Measurements from ENCODE around the gene DNAH8.

Gene DNAH8

GRCh38 chr6:39029156-39030011 is 314.3 kb downstream of the DNAH8 start:
- DNase-seq = peak; percentile 78

DNA sequence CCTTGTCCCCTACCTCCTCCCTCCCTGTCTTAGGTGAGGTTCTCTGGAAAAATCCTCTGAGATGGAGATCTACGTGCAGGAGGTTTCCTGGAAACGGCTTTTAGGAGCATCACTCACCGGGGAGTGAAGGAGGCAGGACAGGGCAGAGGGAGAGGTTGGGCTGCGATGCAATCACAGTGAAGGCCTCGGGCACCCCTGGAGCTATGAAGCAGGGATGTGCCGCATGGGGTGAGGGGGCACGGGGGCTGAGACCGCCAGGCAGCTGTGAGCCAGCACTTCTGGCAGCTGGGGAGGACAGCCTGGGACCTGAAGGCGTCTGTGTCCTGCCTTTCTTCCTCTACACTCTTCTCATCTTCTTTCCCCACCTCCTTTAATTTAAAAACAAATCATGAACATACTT is 320.6 kb downstream of the DNAH8 start:
- DNase-seq = no peak

DNA sequence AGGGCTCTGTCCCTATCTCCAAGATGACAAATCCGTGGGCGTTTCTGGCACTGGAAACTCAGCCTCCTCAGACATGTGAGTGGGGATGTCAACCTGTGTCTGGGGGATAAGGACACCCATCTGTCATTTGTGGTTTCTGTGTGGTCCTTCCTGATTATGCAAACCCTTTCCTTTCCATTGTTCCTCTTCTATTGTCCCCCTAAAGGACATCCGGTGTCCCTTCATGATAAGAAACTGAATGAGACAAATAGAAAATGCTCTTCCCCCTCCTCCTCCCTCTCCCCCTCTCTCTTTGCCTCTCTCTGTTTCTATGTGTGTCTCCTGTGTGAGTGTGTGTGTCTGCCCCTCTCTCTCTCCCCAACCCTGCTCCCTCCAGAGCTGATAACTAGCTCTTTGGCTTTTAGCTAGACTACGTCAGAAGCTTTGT is 322.0 kb downstream of the DNAH8 start:
- DNase-seq = no peak

DNA sequence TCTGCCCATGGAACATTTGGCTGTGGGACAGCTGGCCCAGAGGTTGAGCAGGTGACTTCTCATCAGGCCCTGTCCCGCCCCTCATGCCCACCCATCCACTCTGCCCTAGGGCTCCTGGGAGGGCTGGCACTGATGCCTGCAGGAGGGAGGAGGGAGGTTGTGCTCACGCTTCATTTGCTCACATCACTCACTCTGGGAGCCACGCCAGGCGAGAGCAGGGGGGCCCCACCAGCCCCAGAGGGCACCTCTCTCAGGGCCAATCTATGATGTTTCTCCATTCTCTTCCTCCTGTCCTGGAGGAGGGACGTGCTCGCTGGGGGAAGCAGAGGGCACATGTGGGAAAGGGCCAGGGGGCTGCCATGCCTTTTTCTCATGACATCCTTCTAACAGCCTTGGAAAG is 322.6 kb downstream of the DNAH8 start:
- no peak for DNase-seq

DNA sequence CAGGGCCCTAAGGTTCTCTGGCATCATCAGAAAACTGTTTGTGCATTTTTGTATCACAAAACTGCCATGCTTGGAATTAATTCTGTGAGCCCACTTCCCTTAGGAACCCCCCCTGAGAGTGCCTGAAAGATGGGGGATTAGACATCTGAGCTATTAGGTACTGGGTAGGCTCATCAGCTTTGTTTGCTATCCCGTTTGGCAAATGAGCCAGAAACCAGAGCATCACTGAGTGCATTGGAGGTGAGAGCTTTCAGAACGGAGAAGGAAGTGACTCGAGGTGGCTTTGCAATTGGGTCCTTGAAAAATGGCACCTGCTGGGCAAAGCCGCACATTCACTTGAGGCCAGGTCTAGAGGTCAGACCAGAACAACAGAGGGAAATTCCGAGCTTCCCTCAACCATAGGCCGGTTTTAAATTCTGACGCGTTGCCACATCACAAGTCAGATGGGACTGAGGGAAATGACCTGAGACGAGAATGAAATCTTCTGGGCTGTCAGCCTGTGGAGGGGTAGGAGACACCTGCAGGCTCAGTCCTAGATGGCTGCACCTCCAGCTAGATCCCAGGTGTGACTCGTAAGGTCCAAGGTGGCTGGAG is 325.1 kb downstream of the DNAH8 start:
- no peak for DNase-seq

- no peak for DNase-seq
Observed at GRCh38 chr6:39041072-39041471, 326.0 kb downstream of the DNAH8 start.

DNA sequence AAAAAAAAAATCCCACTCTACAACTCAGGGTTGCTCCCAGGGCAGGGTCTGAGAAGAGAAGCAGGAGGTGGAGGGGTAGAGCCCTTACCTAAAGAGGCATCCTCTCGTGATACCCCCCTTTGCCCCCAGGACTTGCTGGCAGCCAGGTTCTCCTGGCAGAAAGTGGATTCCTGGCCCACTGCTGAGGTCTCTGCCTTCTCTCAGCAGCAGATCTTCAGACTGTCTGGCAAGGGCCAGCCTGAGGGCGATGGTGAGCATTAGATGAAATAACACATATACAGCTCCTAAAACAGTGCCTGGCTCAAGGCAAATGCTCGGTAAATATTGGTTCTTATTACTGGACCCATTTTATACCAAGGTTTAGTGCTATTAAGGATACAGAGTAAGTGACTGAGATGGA is 328.7 kb downstream of the DNAH8 start:
- no peak for DNase-seq

GRCh38 chr6:39044181-39044580 is 329.1 kb downstream of the DNAH8 start:
- no peak for DNase-seq

GRCh38 chr6:39047434-39048327 is 332.6 kb downstream of the DNAH8 start:
- no peak for DNase-seq

DNA sequence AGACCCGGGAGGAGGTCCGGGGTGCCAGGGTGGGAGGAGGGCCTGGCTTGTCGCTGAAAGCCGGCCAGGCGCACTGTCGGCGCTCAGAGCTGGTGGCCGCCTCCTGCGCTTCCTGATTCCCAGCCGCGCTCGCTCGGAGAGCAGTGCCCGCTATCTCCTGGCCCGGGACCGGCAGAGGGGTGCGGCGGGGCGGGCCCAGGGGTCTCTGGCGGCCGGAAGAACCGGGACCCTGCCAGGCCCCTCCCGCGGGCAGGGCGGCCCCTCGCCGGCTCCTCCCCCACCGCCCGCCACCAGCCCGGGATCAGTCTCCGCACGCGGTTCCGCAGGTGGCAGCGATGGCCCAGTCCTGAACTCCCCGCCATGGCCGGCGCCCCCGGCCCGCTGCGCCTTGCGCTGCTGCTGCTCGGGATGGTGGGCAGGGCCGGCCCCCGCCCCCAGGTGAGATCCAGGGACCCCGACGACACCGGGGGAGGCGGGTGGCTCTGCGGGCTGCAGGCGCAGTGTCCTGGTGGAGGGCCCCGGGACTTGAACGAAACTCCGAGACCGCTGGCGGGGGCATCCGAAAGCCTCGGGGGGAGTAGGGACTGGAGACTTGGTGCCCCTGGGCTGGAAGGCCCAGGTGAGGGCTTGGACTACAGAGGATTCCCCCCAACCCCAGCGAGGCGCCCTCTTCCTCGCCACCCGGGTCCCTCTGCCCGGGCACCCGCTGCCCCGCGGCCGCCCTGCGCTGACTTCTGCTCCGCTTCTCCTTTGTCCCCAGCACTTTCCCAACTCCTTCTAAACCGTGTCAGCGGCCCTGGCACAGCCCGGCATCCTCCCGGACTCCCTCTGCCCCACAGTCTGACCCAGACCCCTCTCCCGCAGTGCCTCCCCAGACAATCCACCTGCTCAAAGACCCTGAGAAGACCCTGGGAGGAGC is 333.6 kb downstream of the DNAH8 start, which contains the start of gene GLP1R:
TSS of gene GLP1R (plus strand) at position 301 of the 919 bp plus-strand sequence. CDS start at position 361, 60 bp downstream.
- no peak for DNase-seq

GRCh38 chr6:39049575-39050283 is 334.6 kb downstream of the DNAH8 start:
- no peak for DNase-seq

DNA sequence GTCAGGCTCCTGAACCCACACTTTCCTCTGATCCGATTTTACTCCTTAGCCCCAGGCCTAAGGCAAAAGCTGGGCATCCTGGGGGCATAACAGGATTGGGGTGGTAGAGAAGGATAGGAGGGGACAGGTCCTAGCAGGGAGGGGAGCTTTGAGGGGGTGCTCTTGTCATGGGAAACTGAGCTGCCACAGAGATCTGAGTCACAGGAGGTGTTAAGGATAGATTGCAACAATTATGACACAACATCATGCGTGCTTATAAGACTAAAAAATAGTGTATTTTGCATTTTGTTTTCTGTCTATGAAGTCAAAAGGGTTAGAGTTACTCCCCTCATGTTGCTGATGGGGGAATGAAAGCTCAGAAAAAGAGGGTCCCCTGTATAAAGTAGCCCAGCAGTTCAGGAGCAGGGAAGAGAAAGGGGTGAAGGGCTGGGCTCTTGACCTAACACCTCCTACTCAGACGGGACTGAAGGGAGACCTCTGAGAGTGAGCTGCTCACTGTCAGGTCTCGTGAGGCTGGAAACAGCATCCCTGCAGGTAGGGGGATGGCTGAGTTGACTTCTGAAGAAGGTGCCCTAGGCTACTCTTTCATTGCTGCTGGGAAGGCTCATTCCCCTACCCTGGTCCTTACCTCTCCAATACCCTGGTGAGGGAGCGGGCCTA is 335.5 kb downstream of the DNAH8 start:
- DNase-seq = peak; percentile 36

DNA sequence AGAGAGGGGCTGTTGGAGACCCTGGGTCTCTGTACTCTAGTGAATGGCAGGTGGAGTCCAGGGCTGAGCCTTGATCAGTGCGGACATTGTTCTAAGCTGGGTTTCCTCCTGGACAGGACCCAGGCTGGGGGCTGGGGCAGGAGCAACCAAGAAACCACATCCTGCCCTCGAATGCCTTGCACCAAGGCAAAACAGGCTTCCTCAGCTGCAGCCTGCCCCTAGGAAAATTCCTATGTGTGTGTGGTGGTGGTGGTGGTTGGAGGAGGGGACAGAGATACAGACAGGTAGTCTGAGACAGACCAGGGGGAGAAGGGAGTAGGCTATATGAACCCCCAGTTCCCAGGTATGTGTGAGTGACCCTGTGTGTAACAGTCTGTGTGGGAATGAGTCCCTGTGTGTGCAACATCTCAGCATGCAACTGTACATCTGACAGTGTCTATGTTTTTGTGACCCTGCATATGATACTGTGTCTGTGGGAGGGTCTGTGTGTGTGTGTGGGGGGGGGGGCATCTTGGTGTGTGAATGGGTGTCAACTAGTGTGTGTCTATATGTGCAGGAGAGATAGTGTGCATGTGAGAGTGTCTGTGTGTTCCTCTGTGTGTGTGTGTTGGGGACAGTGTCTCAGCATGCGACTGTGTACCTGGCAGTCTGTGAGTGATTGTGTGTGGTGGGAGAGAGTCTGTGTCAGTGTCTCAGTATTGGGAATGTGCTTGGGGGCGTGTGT is 336.4 kb downstream of the DNAH8 start:
- DNase-seq = no peak

DNA sequence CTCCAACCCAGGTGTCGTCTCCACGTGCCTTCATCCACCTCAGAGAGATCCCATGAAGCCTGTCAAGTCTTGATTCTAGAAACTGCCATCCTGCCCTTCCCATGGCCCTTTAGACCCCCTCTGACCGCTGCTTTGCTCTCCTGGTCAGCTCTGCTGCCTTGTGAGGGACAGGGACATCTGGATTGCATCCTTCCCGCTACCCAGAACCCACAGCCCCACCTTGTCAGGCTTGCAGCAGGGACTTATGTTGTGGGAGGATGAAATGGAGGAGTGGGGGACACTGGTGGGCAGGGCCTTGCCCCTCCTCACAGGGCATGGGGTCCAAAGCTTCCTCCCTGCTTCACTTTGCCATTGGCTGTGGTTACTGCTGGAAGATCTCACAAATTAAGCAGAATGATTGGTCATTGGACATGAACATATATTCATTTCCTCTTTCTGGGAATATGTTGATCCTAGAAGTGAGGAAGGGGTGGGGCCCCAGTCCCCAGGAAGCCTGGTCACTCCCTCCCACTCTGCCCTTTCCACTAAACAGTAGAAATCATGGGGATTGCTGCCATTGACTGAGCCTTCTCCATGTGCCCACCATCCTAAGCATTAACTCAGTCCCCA is 338.0 kb downstream of the DNAH8 start:
- DNase-seq = no peak

GRCh38 chr6:39053854-39054576 is 338.9 kb downstream of the DNAH8 start:
- DNase-seq = no peak

- DNase-seq = no peak
Observed at GRCh38 chr6:39054577-39055142, 339.5 kb downstream of the DNAH8 start.

GRCh38 chr6:39055661-39056060 is 340.6 kb downstream of the DNAH8 start:
- no peak for DNase-seq

DNA sequence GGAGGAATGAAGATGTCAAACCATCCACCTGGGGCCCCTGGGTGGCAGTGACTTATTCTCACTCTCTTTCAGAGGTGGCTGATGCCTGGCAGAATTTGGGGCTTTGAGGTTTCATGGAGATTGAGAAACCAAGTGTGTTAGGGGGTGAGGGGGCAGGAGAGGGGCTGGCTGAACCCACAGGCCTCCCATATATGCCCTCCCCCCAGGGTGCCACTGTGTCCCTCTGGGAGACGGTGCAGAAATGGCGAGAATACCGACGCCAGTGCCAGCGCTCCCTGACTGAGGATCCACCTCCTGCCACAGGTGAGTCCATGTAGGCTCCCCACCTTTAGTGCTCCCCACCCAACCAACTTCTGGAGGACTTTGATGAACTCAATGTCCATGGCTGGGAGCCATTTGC is 341.1 kb downstream of the DNAH8 start:
- no peak for DNase-seq

GRCh38 chr6:39056681-39057080 is 341.6 kb downstream of the DNAH8 start:
- no peak for DNase-seq
